PC-3 (cell line): ENCODE measurements around the gene RIC1. TPM values are rescaled to one million over a fixed set of nuclear protein-coding genes. Genes with fewer than 3 reads are reported as not detected.

Source experiments
- ATAC-seq: fragments of 200-7000 bp; cut with Tn5 transposase; 2 replicates; pipeline ENCODE4 v1.9.1; 2020; ENCODE audit warnings: mild to moderate bottlenecking, moderate library complexity
- BruUV-seq: library from RNA; stranded (reverse); fragments of 400-500 nt; replicated peaks from 2 replicates; lab custom pipeline; 2021; lab: Mats Ljungman, UMichigan
- CTCF ChIA-PET: fragments of 300-600 bp; sonication (Branson Sonifier 250); formaldehyde crosslinking; loops from one replicate; lab custom pipeline; 2022; ENCODE audit warnings: antibody characterized with exemption; lab: Charles Lee
- POLR2A ChIA-PET: fragments of 300-600 bp; sonication (Branson Sonifier 250); formaldehyde crosslinking; loops from one replicate; lab custom pipeline; 2022; ENCODE audit warnings: antibody characterized with exemption; ENCODE audit not compliant: unreplicated experiment; lab: Charles Lee
- DNase-seq: peaks from one replicate; pipeline ENCODE4 v3.0.0-alpha.2; 2015
- H2AFZ ChIP-seq: fragments of 300-600 bp; sonication (generic); 2 replicates; pipeline ENCODE4 v1.6.0; 2016; ENCODE audit warnings: antibody characterized with exemption, low read length
- H3F3A ChIP-seq: fragments of 300-600 bp; sonication (generic); one replicate; pipeline ENCODE4 v1.6.0; 2017; ENCODE audit warnings: antibody characterized with exemption, low read length, control low read depth, mild to moderate bottlenecking; ENCODE audit not compliant: unreplicated experiment
- H3K27ac ChIP-seq: fragments of 300-600 bp; sonication (generic); 2 replicates; pipeline ENCODE4 v1.5.1; 2016; ENCODE audit warnings: mild to moderate bottlenecking, low read length
- H3K27me3 ChIP-seq: fragments of 300-600 bp; sonication (generic); 2 replicates; pipeline ENCODE4 v1.6.1; 2016; ENCODE audit warnings: low read length, mixed read lengths
- H3K36me3 ChIP-seq: fragments of 300-600 bp; sonication (generic); 2 replicates; pipeline ENCODE4 v1.6.1; 2016; ENCODE audit warnings: low read depth, mixed run types, low read length, mixed read lengths
- H3K4me1 ChIP-seq: fragments of 300-600 bp; sonication (generic); 2 replicates; pipeline ENCODE4 v1.5.1; 2016; ENCODE audit warnings: low read length; ENCODE audit not compliant: insufficient read depth
- H3K4me2 ChIP-seq: fragments of 300-600 bp; sonication (generic); 2 replicates; pipeline ENCODE4 v1.6.0; 2016; ENCODE audit warnings: low read length
- H3K4me3 ChIP-seq: fragments of 300-600 bp; sonication (generic); 2 replicates; pipeline ENCODE4 v1.5.1; 2016; ENCODE audit warnings: mild to moderate bottlenecking, low read length, mixed read lengths
- H3K79me2 ChIP-seq: fragments of 300-600 bp; sonication (generic); 2 replicates; pipeline ENCODE4 v1.6.1; 2017; ENCODE audit warnings: low read length, mixed read lengths
- H3K9ac ChIP-seq: fragments of 300-600 bp; sonication (generic); 2 replicates; pipeline ENCODE4 v1.6.0; 2016; ENCODE audit warnings: mild to moderate bottlenecking, low read length
- H3K9me2 ChIP-seq: fragments of 300-600 bp; sonication (generic); replicated peaks from 2 replicates; pipeline ENCODE4 v1.6.1; 2016; ENCODE audit warnings: mixed run types, low read length, mixed read lengths
- H3K9me3 ChIP-seq: fragments of 300-600 bp; sonication (generic); 2 replicates; pipeline ENCODE4 v1.6.1; 2016; ENCODE audit warnings: low read length, mixed read lengths
- H4K20me1 ChIP-seq: fragments of 300-600 bp; sonication (generic); 2 replicates; pipeline ENCODE4 v1.6.1; 2016; ENCODE audit warnings: low read length, mixed read lengths
- EZH2 ChIP-seq: fragments of 300-600 bp; sonication (generic); IDR thresholded peaks from one replicate; pipeline ENCODE4 v1.6.1; 2017; ENCODE audit warnings: antibody characterized with exemption, mild to moderate bottlenecking, low read length; ENCODE audit not compliant: unreplicated experiment
- EZH2phosphoT487 ChIP-seq: fragments of 300-600 bp; sonication (generic); IDR thresholded peaks from 2 replicates; pipeline ENCODE4 v1.6.1; 2018; ENCODE audit warnings: mild to moderate bottlenecking, antibody characterized with exemption, low read length, borderline replicate concordance
- intact Hi-C: fragments of 100-400 bp; cut with micrococcal nuclease; formaldehyde crosslinking; loops from 2 replicates; pipeline ENCODE4 v1.9.0; 2023
- total RNA-seq: library from RNA; depleted of rRNA; stranded (reverse); fragments of >200 nt; gene quantifications from 2 replicates; pipeline ENCODE4 v1.2.3, GENCODE V29; 2014
- TF ChIP-seq, protein P1 (sequence below): fragments of 300-600 bp; sonication (generic); conservative IDR thresholded peaks from 2 replicates; pipeline ENCODE4 v1.5.1; 2017; ENCODE audit warnings: antibody characterized with exemption, low read depth, mild to moderate bottlenecking, low read length

Gene RIC1
- total RNA-seq, 1 experiment from 2014 or later = 16.0 TPM

DNA sequence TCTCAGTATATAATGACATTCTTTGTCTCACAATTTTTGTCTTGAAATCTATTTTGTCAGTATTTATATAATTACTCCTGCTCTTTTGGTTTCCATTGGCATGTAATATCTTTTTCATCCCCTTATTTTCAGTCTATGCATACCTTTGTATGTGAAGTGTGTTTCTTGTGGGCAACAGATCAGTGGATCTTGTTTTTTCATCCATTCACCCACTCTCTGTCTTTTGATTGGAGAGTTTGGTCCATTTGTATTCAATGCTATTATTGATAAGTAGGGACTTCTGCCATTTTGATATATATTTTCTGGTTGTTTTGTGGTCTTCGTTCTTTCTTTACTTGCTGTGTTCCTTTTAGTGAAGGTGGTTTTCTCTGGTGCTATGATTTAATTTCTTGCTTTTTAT is 10.9 kb downstream of the RIC1 start:
- peaks cover 23% of the 10 kb centered on the region; the same call in 1 of the 2 replicates for H3K36me3 ChIP-seq
- H3K9me3 ChIP-seq = no peaks in the 10 kb centered on the region
- no peaks in the 10 kb centered on the region for H4K20me1 ChIP-seq
- H3K27ac ChIP-seq = no peak overlapping the region
- intact Hi-C loops = loop anchor here (10.0 kb wide), 1 partner anchor 145 kb away; no protein-coding TSS in a partner anchor
- no peak overlapping the region for H2AFZ ChIP-seq
- no peak for DNase-seq
- ChIA-PET CTCF (no interaction called here), POLR2A (no interaction called here)
- H3K27me3 ChIP-seq = no peaks in the 10 kb centered on the region
- H3K79me2 ChIP-seq = peaks cover 97% of the 10 kb centered on the region
- H3K4me3 ChIP-seq = no peak overlapping the region
- no peak overlapping the region for H3K9ac ChIP-seq
- H3K4me1 ChIP-seq = peaks cover 10% of the 10 kb centered on the region
- no peak for ATAC-seq
- no TSS peak for BruUV-seq
- no peaks in the 10 kb centered on the region for H3F3A ChIP-seq
- TF ChIP-seq EZH2phosphoT487 (no peak), EZH2 (no peak)
- TF ChIP-seq, protein P1, sequence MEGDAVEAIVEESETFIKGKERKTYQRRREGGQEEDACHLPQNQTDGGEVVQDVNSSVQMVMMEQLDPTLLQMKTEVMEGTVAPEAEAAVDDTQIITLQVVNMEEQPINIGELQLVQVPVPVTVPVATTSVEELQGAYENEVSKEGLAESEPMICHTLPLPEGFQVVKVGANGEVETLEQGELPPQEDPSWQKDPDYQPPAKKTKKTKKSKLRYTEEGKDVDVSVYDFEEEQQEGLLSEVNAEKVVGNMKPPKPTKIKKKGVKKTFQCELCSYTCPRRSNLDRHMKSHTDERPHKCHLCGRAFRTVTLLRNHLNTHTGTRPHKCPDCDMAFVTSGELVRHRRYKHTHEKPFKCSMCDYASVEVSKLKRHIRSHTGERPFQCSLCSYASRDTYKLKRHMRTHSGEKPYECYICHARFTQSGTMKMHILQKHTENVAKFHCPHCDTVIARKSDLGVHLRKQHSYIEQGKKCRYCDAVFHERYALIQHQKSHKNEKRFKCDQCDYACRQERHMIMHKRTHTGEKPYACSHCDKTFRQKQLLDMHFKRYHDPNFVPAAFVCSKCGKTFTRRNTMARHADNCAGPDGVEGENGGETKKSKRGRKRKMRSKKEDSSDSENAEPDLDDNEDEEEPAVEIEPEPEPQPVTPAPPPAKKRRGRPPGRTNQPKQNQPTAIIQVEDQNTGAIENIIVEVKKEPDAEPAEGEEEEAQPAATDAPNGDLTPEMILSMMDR = no peak
- H3K4me2 ChIP-seq = no peak overlapping the region
- H3K9me2 ChIP-seq = no peaks in the 10 kb centered on the region

GRCh38 chr9:5642170-5642569 is 13.3 kb downstream of the RIC1 start:
- DNase-seq (no peak), ATAC-seq (no peak)
- ChIA-PET POLR2A (no interaction called here), CTCF (no interaction called here)
- intact Hi-C loops = no loop called here
- no peaks in the 10 kb centered on the region for H3F3A ChIP-seq
- H3K4me1 ChIP-seq = peaks cover 16% of the 10 kb centered on the region
- peaks cover 97% of the 10 kb centered on the region for H3K79me2 ChIP-seq
- no TSS peak for BruUV-seq
- H3K9ac ChIP-seq = no peak overlapping the region
- H3K4me3 ChIP-seq = no peak overlapping the region
- H3K27me3 ChIP-seq = no peaks in the 10 kb centered on the region
- H3K27ac ChIP-seq = no peak overlapping the region
- H4K20me1 ChIP-seq = no peaks in the 10 kb centered on the region
- no peak overlapping the region for H2AFZ ChIP-seq
- H3K9me3 ChIP-seq = no peaks in the 10 kb centered on the region
- H3K36me3 ChIP-seq = peaks cover 13% of the 10 kb centered on the region; the same call in 1 of the 2 replicates
- TF ChIP-seq, protein P1 = no peak
- TF ChIP-seq EZH2phosphoT487 (no peak), EZH2 (no peak)
- H3K9me2 ChIP-seq = no peaks in the 10 kb centered on the region
- no peak overlapping the region for H3K4me2 ChIP-seq

- peaks cover 95% of the 10 kb centered on the region for H3K79me2 ChIP-seq
- H4K20me1 ChIP-seq = no peaks in the 10 kb centered on the region
- H3F3A ChIP-seq = no peaks in the 10 kb centered on the region
- H3K9me2 ChIP-seq = no peaks in the 10 kb centered on the region
- DNase-seq = no peak
- H3K36me3 ChIP-seq = peaks cover 8% of the 10 kb centered on the region; the same call in 1 of the 2 replicates
- no peak overlapping the region for H3K27ac ChIP-seq
- no peak for ATAC-seq
- H3K4me3 ChIP-seq = no peak overlapping the region
- POLR2A ChIA-PET = no interaction called here
- BruUV-seq = no TSS peak
- peaks cover 16% of the 10 kb centered on the region for H3K4me1 ChIP-seq
- H3K4me2 ChIP-seq = no peak overlapping the region
- intact Hi-C loops = no loop called here
- TF ChIP-seq, protein P1 = no peak
- no peak for TF ChIP-seq EZH2
- no peak for TF ChIP-seq EZH2phosphoT487
- CTCF ChIA-PET = no interaction called here
- H3K27me3 ChIP-seq = no peaks in the 10 kb centered on the region
- no peak overlapping the region for H2AFZ ChIP-seq
- no peak overlapping the region for H3K9ac ChIP-seq
- H3K9me3 ChIP-seq = no peaks in the 10 kb centered on the region
Measured at GRCh38 chr9:5643005-5643624, 14.2 kb downstream of the RIC1 start.
